Stimulated activated CD8-positive, alpha-beta memory T cell treated with anti-CD3 and anti-CD28 coated beads, Interleukin-15, amount 100 ng/mL, for 4 hours (primary cell): ENCODE measurements around the gene F2RL2.

Source experiments
- DNase-seq, 2 donors: peaks; one replicate each; pipeline ENCODE4 v3.0.0-alpha.2; 2020; ENCODE audit warnings: low read depth in 2 of 2

Gene F2RL2

GRCh38 chr5:76622973-76623596, at the start of gene F2RL2:
F2RL2 (minus strand) TSS chr5:76623403; CDS start chr5:76623230, 173 bp downstream.
- DNase-seq: no peak

GRCh38 chr5:76672242-76672641, 49.0 kb upstream of the F2RL2 start:
- DNase-seq: no peak

- no peak for DNase-seq
These were observed 47.3 kb upstream of the F2RL2 start for GRCh38 chr5:76670508-76670907.

- DNase-seq: no peak
These were observed 46.0 kb upstream of the F2RL2 start for GRCh38 chr5:76669245-76669644.

GRCh38 chr5:76667495-76667894, 44.3 kb upstream of the F2RL2 start:
- no peak for DNase-seq

- DNase-seq: no peak
These were observed 40.9 kb upstream of the F2RL2 start for GRCh38 chr5:76664079-76664478.

GRCh38 chr5:76663573-76663972, 40.4 kb upstream of the F2RL2 start:
- DNase-seq: no peak

GRCh38 chr5:76662521-76662920, 39.3 kb upstream of the F2RL2 start:
- no peak for DNase-seq

GRCh38 chr5:76660360-76660759, 37.2 kb upstream of the F2RL2 start:
- DNase-seq: no peak

GRCh38 chr5:76657683-76658311, 34.6 kb upstream of the F2RL2 start:
- DNase-seq: no peak

GRCh38 chr5:76657091-76657490, 33.9 kb upstream of the F2RL2 start:
- DNase-seq: no peak

- DNase-seq: no peak
These were observed 29.7 kb upstream of the F2RL2 start for GRCh38 chr5:76652809-76653414.

- DNase-seq: no peak
These were observed 25.9 kb upstream of the F2RL2 start for GRCh38 chr5:76649140-76649539.

- no peak for DNase-seq
These were observed 20.2 kb upstream of the F2RL2 start for GRCh38 chr5:76643371-76643770.

- DNase-seq: no peak
These were observed 19.3 kb upstream of the F2RL2 start for GRCh38 chr5:76642390-76643040.

GRCh38 chr5:76641514-76642120, 18.4 kb upstream of the F2RL2 start:
- DNase-seq: peak in 1 of 2 donors; percentile 35

GRCh38 chr5:76638479-76638878, 15.3 kb upstream of the F2RL2 start:
- no peak for DNase-seq

GRCh38 chr5:76637490-76637889, 14.3 kb upstream of the F2RL2 start:
- DNase-seq: no peak

- no peak for DNase-seq
These were observed 11.5 kb upstream of the F2RL2 start for GRCh38 chr5:76634661-76635060.

GRCh38 chr5:76626738-76627137, 3.5 kb upstream of the F2RL2 start:
- DNase-seq: no peak

- DNase-seq: no peak
These were observed 2.0 kb upstream of the F2RL2 start for GRCh38 chr5:76625087-76625815.

GRCh38 chr5:76622076-76622475, 1.1 kb downstream of the F2RL2 start:
- DNase-seq: no peak
